GM12801 (cell line): ENCODE results near the gene SLX9.

Experiments used
- TF ChIP-seq, protein P1 (sequence below): IDR thresholded peaks from one replicate; pipeline ENCODE4 v1.5.1; 2011; ENCODE audit warnings: control low read depth; ENCODE audit not compliant: insufficient read length; ENCODE audit errors: extremely low read depth

SLX9 gene

DNA sequence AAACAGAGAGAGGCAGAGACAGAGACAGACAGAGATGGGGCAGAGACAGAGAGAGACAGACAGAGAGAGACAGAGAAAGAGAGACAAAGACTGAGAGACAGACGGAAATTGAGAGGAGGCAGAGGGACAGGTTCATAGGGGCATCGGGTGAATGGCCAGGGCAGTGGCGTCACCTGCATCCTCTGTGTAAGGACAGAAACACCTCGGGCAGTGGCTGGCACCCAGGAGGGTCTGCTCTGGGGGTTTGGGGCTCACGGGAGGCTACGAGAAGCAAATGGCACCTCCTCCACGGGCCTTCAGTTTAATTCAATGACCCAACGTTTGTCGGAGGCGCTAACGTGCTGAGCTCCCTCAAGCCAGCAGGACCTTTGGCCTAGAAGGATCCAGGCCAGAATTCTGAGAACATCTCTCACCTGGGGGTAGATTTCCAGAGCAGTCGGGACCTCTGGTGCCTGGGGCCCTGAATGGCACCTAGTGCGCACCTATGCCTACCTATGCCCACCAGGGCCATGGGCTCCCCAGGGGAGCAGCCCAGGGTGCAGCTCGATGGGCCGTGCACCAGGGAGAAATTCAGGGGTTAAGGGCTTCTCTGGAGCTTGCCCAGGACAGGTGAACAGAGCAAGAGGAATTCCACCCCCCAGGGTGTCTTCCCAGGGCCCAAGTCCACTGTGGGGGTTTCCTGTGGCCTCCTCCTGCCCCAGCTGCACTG lies 45.7 kb upstream of the SLX9 start:
- TF ChIP-seq, protein P1, sequence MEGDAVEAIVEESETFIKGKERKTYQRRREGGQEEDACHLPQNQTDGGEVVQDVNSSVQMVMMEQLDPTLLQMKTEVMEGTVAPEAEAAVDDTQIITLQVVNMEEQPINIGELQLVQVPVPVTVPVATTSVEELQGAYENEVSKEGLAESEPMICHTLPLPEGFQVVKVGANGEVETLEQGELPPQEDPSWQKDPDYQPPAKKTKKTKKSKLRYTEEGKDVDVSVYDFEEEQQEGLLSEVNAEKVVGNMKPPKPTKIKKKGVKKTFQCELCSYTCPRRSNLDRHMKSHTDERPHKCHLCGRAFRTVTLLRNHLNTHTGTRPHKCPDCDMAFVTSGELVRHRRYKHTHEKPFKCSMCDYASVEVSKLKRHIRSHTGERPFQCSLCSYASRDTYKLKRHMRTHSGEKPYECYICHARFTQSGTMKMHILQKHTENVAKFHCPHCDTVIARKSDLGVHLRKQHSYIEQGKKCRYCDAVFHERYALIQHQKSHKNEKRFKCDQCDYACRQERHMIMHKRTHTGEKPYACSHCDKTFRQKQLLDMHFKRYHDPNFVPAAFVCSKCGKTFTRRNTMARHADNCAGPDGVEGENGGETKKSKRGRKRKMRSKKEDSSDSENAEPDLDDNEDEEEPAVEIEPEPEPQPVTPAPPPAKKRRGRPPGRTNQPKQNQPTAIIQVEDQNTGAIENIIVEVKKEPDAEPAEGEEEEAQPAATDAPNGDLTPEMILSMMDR: no peak

DNA sequence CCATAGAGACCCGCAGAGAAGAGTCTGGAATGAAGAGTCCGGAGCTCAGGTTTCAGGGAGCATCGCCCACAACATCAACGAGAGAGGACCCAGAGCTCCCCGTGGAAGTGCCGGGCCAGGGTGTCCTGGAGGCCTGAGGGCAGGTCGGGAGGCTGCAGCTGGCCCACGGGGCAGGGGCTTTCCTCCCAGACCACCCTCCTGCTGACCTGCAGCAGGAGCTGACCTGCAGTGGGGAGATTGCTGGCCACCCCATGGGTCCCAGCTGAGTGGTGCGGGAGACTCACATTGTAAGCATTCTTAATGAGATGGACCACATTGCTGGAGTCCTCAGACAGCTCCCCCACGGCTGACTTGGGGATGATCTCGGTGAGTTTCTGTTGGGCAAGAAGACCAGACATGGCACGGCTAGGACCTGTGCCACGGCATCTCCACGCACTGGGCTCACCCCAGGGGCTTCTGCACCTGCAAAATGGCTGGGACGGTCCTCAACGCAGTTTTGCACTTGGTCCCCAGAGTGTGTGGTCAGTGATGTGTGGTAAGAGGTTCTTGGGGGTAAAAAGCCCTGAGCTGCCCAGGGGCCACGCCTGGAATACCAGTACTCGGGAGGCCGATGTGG lies 45.0 kb upstream of the SLX9 start:
- TF ChIP-seq, protein P1: no peak

DNA sequence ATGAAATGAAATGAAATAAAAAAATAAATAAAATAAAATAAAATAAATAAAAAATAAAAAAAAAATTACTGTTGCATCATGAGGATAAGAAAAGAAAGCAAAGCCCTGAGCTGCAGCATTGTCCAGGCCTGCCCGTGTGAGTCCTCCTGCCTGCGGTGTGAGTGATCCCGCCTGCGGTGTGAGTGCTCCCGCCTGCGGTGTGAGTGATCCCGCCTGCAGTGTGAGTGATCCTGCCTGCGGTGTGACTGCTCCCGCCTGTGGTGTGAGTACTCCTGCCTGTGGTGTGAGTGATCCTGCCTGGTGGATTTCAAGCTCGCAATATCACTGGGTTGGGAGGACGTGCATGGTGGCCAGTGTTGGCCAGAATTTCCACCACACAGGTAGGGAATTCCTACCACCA lies 44.0 kb upstream of the SLX9 start:
- TF ChIP-seq, protein P1: no peak

DNA sequence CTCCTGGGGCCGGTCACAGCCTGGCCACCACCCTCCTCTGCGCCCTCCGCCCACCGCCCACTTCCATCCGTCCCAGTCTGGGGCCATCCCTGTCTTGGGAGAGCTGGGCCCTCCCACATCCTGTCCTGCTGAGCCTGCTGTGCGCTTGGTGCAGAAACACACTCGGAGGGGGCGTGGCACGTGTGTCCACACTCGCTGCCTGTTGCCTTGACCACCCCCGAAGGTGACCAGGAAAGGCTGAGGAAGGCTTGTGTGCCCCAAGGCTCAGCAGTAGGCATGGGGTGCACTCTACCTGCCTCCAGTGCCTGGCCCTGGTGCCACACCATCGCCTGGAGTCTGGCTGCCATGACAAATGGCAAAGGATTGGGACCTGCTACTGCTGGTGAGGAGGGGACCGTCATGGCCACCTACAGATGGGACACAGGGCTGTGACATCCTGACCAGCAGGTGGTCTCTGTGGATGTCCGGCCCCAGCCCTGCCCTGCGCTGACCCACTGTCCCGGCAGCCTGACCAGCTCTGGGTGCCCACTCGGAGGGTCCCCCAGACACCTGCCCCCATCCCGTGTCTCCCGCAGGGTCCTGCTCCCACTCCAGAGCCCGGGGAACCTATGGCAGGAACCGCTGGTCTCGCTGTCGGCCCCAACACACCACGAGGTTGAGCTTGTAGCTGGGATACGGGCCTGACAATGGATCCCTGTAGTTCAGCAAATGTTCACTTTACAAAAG lies 43.1 kb upstream of the SLX9 start:
- TF ChIP-seq, protein P1: no peak

DNA sequence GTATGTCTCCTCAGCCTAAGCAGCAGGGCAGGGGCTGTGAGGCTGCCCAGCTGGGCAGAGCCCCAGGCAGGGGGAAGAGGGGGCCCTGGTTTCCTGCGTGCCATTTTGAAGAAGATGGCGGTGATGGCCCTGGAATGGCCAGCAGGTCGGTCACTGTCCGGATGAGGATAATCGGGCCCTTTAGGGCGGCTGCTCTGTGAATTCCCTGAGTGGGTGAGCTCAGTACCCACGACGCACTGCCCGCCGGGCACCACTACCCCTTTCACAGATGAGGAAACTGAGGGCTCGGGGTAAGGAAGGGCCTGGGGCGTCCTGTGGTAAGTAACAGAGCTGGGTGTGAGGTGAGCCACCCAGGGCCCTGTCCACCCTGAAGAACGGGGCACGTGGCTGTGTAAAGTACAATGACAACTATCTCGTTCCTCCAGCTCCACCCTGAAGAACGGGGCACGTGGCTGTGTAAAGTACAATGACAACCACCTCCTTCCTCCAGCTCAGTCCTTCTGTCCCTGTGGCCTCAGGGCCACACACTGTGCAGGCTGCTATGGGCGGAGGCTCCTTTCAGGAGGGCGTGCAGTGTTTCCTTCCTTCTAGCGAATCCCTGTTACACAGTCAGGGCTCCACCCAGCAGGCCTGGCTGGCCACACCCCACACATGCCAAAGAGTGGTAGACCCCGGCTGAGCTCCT lies 42.4 kb upstream of the SLX9 start:
- TF ChIP-seq, protein P1: no peak

DNA sequence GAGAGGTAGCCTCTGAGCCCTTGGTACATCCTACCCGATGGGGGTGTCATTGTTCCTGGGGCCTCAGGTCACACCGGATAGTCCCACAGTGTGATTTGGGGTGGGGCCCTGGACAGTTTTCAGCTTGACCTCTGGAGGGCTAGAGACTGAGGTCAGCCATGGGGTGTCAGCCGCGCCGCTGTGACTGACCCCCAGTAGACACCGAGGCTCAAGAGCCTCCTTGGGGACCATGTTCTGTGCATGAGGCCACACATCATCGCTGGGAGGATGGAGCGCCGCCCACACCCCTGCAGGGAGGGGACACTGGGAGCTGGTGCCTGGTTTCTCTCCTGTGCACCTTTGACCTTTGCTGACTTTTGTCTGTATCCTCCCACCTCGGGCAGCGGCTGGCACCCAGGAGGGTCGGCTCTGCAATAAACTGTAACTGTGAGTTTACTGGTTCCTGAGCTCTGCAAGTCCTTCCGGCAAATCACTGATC lies 41.8 kb upstream of the SLX9 start:
- TF ChIP-seq, protein P1: no peak
